Subcutaneous abdominal adipose tissue (tissue), 5 donors: ENCODE results near the gene TSSK1B.

ENCODE experiments used
- H3K27ac ChIP-seq: one replicate; pipeline ENCODE4 v1.7.0; 2013; ENCODE audit warnings: low read depth, mild to moderate bottlenecking, inconsistent platforms, low read length, moderate library complexity
- H3K27me3 ChIP-seq, 5 donors: one replicate each; pipeline ENCODE4 v1.7.0; 2013; ENCODE audit warnings: low read length in 5 of 5, inconsistent platforms in 1 of 5; ENCODE audit not compliant: control insufficient read depth in 5 of 5, insufficient read depth in 4 of 5
- H3K36me3 ChIP-seq, 5 donors: one replicate each; pipeline ENCODE4 v1.7.0; 2013; ENCODE audit warnings: low read length in 5 of 5; ENCODE audit not compliant: control insufficient read depth in 5 of 5, insufficient read depth in 5 of 5
- H3K4me1 ChIP-seq, 5 donors: one replicate each; pipeline ENCODE4 v1.7.0; 2013; ENCODE audit warnings: low read length in 5 of 5, mild to moderate bottlenecking in 3 of 5, moderate library complexity in 1 of 5; ENCODE audit not compliant: control insufficient read depth in 5 of 5, insufficient read depth in 5 of 5
- H3K4me3 ChIP-seq, 5 donors: one replicate each; pipeline ENCODE4 v1.7.0; 2013; ENCODE audit warnings: low read length in 5 of 5, low read depth in 1 of 5
- H3K9ac ChIP-seq, 5 donors: one replicate each; pipeline ENCODE4 v1.7.0; 2013; ENCODE audit warnings: low read length in 5 of 5, mild to moderate bottlenecking in 4 of 5, moderate library complexity in 3 of 5
- H3K9me3 ChIP-seq, 5 donors: one replicate each; pipeline ENCODE4 v1.7.0; 2013; ENCODE audit warnings: low read length in 5 of 5; ENCODE audit not compliant: control insufficient read depth in 5 of 5
- donor health status: healthy.
- donor health status: healthy.
- donor health status: healthy.
- donor health status: healthy.
- donor health status: healthy.

The TSSK1B gene

DNA sequence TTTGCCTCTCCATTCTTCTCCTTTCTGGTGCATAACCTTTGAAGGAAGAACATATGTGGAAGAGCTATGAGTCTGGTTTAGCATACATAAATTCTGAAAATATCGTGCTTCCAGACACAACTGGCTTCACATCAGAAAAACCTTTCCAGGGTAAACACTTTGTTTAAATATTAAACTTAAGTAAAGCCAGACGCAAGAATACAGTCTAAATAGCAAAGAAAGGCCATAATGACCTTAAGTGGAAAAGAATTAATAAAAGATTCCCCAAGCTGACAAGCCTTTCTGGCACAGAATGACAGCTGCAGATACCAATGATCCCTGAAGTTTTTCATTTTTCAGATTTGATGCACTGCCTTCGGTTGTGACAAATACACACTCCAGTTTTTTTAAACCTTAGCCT is 13.5 kb upstream of the TSSK1B start:
- H3K27ac ChIP-seq = no peak overlapping the region
- no peaks in the 10 kb centered on the region for H3K36me3 ChIP-seq
- H3K27me3 ChIP-seq = peaks cover 0 to 4% (median 0%) of the 10 kb centered on the region in 5 donors
- H3K9me3 ChIP-seq = peaks cover 0 to 7% (median 0%) of the 10 kb centered on the region in 5 donors
- no peak overlapping the region for H3K9ac ChIP-seq
- no peaks in the 10 kb centered on the region for H3K4me1 ChIP-seq
- H3K4me3 ChIP-seq = no peak overlapping the region

DNA sequence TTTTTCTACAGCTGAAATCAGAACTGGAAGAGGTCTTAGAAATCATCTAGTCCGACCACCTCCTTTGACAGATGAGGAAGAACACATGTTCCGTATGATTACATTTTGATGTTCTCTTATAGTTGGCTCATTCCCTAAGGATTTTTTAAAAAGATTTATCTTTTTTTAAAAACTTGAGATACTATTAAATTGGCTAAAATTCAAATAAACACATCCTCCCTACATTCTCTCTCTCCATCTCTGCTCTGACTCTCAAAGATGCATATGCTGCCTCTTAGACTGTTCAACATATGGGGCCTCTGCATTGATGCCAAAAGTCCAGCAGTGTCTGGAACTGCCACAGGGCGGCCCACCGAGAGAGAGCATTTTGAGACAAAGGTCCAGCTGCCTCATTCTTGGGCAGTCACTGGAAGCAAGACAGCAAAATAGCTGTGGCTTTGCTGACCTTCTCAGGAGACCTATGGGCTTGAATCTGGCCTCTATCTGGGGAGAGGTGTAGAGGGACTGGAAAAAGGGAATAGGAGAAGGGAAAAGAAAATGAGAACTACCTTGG is 12.8 kb upstream of the TSSK1B start:
- peaks cover 0 to 7% (median 0%) of the 10 kb centered on the region in 5 donors for H3K9me3 ChIP-seq
- H3K4me1 ChIP-seq = no peaks in the 10 kb centered on the region
- peaks cover 0 to 4% (median 0%) of the 10 kb centered on the region in 5 donors for H3K27me3 ChIP-seq
- H3K9ac ChIP-seq = no peak overlapping the region
- no peaks in the 10 kb centered on the region for H3K36me3 ChIP-seq
- no peak overlapping the region for H3K27ac ChIP-seq
- H3K4me3 ChIP-seq = no peak overlapping the region

DNA sequence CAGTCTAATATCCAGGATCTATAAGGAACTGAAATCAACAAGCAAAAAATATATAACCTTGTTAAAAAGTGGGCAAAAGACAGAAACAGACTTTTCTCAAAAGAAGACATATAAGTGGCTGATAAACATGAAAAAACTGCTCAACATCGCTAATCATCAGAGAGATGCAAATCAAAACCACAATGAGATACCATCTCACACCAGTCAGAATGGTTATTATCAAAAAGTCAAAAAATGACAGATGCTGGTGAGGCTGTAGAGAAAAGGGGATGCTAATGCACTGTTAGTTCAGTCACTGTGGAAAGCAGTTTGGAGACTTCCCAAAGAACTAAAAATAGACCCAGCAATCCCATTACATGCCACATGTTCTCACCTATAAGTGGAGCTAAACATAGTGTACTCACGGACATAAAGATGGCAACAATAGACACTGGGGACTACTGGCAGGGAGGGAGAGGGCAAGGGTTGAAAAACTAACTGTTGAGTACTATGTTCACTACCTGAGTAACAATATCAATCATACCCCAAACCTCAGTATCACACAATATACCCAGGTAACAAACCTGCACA is 11.7 kb upstream of the TSSK1B start:
- no peak overlapping the region for H3K27ac ChIP-seq
- H3K36me3 ChIP-seq = no peaks in the 10 kb centered on the region
- peaks cover 0 to 7% (median 0%) of the 10 kb centered on the region in 5 donors for H3K9me3 ChIP-seq
- H3K4me3 ChIP-seq = no peak overlapping the region
- H3K9ac ChIP-seq = no peak overlapping the region
- peaks cover 0 to 4% (median 0%) of the 10 kb centered on the region in 5 donors for H3K27me3 ChIP-seq
- no peaks in the 10 kb centered on the region for H3K4me1 ChIP-seq

DNA sequence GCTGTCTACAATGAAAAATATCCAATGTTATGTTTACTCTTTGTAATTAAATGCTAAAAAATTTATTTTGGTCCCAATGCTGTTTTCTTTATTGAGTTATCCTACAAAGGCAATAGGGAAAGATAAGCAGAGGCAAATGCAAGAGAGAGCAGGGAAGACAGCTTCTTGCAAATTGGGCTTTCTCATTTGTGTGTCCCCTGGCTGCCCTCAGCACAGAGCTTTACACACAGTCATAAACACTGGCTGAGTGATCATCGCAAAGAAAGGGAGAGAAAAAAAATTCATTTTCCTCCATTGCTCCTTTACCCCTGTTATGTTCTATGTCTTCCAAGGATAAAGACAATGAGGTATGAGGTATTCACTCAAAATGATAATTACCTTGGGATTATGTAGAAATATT is 2.3 kb upstream of the TSSK1B start:
- H3K4me3 ChIP-seq = no peak overlapping the region
- no peak overlapping the region for H3K9ac ChIP-seq
- H3K36me3 ChIP-seq = no peaks in the 10 kb centered on the region
- no peaks in the 10 kb centered on the region for H3K4me1 ChIP-seq
- no peak overlapping the region for H3K27ac ChIP-seq
- H3K9me3 ChIP-seq = no peaks in the 10 kb centered on the region
- peaks cover 0 to 3% (median 0%) of the 10 kb centered on the region in 5 donors for H3K27me3 ChIP-seq

DNA sequence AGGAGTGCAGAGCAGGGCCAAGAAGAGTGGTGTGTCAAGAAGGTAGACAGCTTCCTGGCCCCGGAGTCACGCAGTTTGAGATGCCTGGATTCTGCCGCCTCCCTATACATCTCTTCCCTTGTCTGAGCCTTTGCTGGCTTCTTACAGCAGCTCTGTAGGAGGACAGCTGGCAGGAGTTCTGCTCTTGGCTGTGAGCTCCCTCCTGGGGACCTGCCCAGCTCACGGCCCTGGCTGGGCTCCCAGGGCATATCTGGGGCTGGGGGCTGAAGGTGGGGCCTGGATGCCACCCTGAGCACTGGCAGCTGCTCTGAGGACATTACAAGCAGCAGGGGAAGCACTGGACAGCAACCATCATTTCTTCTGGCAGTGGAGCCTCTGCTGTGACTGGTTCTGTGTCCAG is 786 bp upstream of the TSSK1B start:
- Histone ChIP-seq H3K27me3 (peaks cover 0 to 3% (median 0%) of the 10 kb centered on the region in 5 donors), H3K4me3 (no peak overlapping the region), H3K9ac (no peak overlapping the region), H3K27ac (no peak overlapping the region), H3K36me3 (no peaks in the 10 kb centered on the region), H3K4me1 (no peaks in the 10 kb centered on the region), H3K9me3 (no peaks in the 10 kb centered on the region)

DNA sequence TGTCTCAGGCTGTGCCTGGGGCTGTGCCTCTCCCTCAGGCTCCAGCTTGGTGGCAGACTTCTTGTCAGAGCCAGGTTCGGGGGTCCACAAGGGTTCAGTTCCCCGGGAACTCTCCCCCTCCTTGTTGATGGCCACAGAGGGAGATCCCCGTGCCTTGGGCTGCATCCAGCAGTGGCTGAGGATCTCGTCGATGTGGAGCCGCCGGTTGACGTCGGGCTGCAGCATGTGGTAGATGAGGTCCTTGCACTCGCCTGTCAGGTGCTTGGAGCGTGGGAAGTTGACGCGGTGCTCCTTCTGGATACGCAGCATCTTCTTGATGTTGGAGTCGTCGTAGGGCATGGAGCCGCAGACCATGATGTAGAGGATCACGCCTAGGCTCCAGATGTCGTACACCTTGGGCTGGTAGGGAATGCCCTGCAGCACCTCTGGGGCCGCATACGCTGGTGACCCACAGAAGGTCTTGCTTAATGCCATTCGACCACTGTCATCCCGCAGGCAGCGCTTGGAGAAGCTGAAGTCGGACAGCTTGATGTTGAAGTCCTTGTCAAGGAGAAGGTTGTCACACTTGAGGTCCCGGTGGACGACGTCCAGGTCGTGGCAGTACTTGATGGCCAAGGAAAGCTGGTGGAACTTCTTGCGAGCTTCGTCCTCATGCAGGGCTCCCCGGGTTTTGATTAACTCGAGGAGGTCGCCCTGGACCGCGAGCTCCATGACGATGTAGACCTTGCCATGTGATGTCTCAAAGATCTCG is 752 bp downstream of the TSSK1B start:
- no peak overlapping the region for H3K4me3 ChIP-seq
- no peaks in the 10 kb centered on the region for H3K9me3 ChIP-seq
- H3K9ac ChIP-seq = no peak overlapping the region
- no peak overlapping the region for H3K27ac ChIP-seq
- H3K36me3 ChIP-seq = no peaks in the 10 kb centered on the region
- no peaks in the 10 kb centered on the region for H3K4me1 ChIP-seq
- H3K27me3 ChIP-seq = peaks cover 0 to 3% (median 0%) of the 10 kb centered on the region in 5 donors

DNA sequence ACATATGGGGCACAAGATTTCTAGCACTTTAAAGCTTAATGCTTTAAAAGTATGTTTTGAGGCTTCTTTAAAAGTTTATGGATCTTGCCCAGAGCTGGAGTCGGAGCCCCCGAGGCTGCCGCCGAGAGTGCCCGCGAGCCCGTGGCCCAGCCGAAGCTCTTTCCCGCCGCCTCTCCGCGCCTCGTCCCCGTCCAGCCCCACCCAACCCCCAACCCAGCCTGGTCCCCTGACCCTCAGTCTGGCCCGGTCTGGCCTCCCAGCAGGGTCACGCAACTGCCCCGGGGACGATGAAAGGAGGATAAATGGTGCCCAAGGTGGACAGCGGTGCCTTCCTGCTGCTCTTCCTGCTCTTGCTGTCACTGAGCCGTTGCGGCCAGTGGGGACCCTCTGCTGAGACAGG is 1.7 kb downstream of the TSSK1B start:
- Histone ChIP-seq H3K4me1 (no peaks in the 10 kb centered on the region), H3K9ac (no peak overlapping the region), H3K27me3 (peaks cover 0 to 3% (median 0%) of the 10 kb centered on the region in 5 donors), H3K27ac (no peak overlapping the region), H3K9me3 (no peaks in the 10 kb centered on the region), H3K4me3 (no peak overlapping the region), H3K36me3 (no peaks in the 10 kb centered on the region)

DNA sequence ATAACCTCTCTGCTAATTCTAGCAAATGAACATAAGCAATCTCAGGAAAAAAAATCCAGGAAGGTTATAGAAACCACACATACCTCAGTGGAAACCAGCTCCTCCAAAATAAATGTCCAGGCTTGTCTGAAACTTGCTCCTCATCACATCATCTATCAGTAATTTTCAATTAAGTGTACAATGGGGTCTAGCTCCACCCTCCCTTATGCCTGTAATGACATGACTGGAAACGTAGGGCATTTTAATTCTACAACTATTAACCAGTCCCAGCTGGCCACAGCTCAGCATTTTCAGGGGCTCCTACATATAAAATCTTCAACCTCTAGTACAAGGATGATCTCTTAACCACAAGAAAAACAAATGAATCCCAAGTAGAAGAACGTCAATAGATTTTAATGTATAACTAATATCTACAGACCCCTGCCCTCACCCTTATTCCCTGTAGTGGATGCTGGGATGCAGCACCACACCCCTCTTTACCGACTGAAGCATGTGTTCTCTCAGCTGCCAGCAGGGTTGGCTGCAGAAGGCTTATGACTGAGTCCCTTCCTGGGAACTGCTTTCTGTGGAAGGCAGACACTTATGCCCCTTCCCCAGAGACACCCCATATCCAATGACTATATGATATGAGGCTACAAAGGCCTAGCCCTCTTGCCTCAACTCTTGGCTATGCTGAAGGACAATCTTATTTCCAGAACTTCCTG is 6.8 kb downstream of the TSSK1B start:
- peaks cover 0 to 4% (median 0%) of the 10 kb centered on the region in 5 donors for H3K4me1 ChIP-seq
- H3K9ac ChIP-seq = no peak overlapping the region
- H3K27me3 ChIP-seq = no peaks in the 10 kb centered on the region
- no peaks in the 10 kb centered on the region for H3K36me3 ChIP-seq
- H3K27ac ChIP-seq = no peak overlapping the region
- H3K4me3 ChIP-seq = no peak overlapping the region
- no peaks in the 10 kb centered on the region for H3K9me3 ChIP-seq

DNA sequence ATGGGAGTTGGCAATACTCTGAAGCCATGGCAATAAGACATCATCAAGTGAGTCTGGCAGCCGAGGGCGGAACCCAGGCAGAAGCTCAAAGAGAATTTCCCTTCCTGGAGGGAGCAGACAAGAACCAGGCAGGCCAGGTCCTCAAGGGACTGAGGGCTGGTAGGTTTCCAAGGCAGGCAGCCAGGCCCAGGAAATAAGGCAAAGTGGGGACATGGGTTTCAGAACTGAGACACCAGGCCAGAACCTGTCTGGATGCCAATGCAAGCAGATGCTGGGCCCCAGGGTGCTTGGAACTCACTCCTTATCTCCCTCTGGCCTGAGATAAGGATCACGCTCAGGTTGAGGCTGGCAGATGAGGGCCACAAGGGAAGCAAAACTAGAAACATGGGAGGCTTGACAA is 8.9 kb downstream of the TSSK1B start:
- H3K27ac ChIP-seq = no peak overlapping the region
- H3K36me3 ChIP-seq = no peaks in the 10 kb centered on the region
- H3K9me3 ChIP-seq = no peaks in the 10 kb centered on the region
- H3K27me3 ChIP-seq = no peaks in the 10 kb centered on the region
- H3K4me1 ChIP-seq = peaks cover 0 to 4% (median 0%) of the 10 kb centered on the region in 5 donors
- H3K9ac ChIP-seq = no peak overlapping the region
- H3K4me3 ChIP-seq = no peak overlapping the region

DNA sequence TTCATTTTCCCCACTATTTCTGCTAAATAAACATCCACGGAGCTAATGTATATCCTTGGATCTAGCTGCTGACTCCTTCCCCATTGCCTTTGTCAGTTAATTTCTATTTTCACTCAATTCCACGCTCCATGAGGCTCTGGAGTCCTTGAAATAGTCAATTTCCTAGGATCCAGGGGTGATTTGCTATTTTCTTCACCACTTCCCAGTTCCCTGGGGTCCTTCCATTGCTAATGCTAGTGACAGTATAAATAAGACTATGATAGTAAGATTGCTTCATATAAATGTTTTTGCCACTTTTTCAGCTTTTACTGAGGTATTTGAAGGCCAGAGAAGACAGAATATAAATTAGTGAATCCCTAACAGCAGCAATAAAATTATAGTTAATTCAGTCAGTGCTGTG is 13.1 kb downstream of the TSSK1B start:
- Histone ChIP-seq H3K4me3 (no peak overlapping the region), H3K27me3 (no peaks in the 10 kb centered on the region), H3K9ac (no peak overlapping the region), H3K36me3 (no peaks in the 10 kb centered on the region), H3K4me1 (peaks cover 0 to 4% (median 0%) of the 10 kb centered on the region in 5 donors), H3K9me3 (no peaks in the 10 kb centered on the region), H3K27ac (no peak overlapping the region)
